HTERT RPE-1 (cell line): ENCODE measurements around the gene UNC5A.

Experiments used
- in situ Hi-C: fragments of 300-500 bp; cut with MboI; formaldehyde crosslinking; loops from 4 replicates; pipeline ENCODE4 v1.14.3; 2020; ENCODE audit warnings: low sequenced_read_pairs

The UNC5A gene

GRCh38 chr5:176877793-176878331 lies 67.5 kb downstream of the UNC5A start:
- in situ Hi-C loops = no loop called here

DNA sequence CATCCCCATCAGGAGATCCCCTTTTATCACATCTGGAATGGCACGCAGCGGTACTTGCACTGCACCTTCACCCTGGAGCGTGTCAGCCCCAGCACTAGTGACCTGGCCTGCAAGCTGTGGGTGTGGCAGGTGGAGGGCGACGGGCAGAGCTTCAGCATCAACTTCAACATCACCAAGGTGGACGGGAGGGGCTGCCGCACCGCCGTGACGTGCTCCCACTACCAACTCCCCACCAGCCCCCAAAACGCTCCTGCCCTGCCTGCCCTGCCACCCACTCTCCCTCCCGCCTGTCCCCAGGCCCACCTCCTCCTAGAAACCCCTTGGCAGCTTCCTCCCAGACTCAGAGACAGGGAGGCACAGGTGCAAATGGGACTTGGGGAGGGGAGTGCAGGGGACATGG lies 68.1 kb downstream of the UNC5A start:
- in situ Hi-C loops = no loop called here

DNA sequence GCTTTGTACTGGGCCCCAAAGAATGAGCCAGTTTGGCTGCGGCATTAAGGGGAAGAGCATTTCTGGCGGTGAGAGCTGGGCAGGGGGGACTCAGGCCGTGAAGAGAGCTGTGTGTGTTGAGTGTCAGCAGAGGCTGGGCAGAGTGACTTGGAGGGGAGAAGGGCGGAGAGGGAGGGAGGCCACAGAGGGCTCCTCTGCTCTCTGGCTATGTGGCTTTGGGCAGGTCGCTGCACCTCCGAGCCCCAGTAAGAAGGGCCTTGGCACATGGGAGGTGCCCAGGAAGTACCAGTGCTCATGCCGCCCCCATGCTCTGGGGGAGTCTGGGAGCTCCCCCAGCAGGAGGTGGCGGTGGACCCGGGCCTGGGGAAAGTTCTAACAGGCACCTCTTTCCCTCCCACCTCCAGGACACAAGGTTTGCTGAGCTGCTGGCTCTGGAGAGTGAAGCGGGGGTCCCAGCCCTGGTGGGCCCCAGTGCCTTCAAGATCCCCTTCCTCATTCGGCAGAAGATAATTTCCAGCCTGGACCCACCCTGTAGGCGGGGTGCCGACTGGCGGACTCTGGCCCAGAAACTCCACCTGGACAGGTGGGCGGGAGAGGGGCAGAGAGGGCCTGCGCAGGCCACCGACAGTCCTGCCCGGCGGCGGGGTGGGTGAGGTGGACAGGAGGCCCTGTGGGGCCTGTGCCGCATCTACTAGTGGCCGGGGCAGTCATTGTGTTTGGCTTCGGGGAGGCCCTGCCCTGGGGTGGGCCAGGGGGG lies 68.7 kb downstream of the UNC5A start:
- in situ Hi-C loops = no loop called here

GRCh38 chr5:176879663-176880361 lies 69.5 kb downstream of the UNC5A start:
- in situ Hi-C loops = no loop called here

DNA sequence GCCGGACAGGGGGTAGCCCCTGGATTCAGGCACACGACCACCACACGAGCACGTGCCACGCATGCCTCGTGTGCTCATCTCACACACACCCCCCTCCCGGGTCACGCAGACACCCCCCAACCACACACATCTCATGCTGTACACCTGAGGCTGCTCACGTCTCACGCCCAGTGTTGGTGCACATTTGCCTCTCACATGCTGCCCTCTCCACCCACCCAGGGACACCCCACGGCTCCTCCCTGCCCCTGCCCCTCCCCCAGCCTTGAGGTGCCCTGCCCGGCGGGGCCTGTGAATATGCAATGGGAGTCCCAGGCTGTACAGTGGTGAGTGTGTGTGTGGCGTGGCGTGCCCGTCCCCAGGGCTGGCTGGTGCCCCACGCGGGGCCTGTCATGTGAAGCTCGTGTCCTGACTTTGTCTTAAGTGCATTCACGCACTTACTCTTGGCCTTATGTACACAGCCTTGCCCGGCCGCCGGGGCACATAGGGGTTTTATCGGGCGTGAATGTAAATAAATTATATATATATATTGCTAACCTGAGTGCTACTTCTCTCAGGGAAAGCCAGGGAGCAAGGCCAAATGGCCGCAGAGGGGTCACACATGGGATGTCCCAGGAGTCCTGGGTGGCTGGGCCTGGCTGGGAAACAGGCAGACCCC lies 70.1 kb downstream of the UNC5A start:
- in situ Hi-C loops = no loop called here

DNA sequence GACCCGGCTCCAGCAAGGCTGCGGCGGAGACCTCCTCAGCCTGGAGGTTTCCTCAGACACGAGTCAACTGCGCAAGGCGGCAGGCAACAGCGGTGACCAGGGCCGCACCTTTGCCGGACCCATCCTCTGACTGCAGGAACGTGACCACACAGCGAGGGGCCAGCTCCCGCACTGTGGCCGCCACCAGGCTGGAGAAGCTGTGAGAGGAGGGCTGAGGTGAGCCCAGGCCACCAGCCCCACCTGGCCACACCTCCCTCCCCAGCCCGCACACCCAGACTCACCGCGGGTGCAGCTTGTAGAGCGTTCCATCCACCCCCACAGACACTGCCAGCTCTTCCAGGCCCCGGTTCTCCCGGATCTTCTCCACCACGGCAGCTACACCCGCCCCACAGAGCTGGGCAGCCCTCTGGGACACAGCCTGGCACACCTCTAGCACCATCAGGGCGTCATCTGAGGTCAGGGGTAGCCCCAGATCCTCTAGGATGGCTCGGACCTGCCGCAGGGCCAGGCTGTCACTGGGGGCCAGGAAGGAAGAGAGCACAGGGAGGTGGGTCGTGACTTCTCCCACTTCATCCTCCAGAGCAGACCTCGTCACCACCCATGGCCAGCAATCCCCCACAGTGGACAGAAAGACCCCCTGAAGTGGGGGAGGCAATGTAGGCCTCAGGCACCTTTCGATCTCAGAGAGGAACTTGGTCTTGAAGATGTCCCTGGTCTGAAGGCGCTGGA lies 70.8 kb downstream of the UNC5A start:
- in situ Hi-C loops = no loop called here

DNA sequence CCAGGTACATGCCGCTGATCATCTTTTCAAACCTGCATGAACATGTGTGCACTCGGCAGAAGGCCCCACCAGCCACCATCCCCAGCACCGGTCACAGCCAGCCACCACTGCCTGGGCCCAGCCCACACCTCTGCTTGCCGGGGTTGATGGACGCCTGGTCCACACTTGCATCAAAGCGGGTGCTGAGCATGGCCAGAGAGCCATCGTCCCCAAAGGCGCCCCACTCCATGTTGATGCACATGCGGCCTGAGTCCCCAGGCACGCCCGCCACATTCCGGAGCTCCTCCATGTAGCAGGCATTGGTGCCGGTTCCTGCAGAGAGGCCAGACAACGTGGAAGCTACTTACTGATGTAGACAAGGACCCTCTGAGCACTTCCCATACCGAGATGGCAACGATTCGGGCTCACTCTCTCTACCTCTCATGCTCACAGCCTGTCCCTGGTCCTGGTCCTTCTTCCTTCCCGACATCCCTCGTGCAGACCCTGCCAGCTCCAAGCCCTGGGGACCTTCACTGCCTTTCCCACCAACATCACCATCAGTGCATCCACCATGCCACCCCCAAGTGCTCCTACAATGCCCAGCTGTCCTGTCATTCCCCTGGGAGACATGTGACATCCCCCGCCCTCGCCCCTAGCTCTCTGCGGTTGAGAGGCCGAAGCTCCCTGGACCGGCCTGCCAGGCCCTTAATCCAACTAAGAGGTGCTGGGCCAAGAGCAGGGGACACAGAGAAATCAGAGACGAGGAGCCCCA lies 71.6 kb downstream of the UNC5A start:
- in situ Hi-C loops = no loop called here

DNA sequence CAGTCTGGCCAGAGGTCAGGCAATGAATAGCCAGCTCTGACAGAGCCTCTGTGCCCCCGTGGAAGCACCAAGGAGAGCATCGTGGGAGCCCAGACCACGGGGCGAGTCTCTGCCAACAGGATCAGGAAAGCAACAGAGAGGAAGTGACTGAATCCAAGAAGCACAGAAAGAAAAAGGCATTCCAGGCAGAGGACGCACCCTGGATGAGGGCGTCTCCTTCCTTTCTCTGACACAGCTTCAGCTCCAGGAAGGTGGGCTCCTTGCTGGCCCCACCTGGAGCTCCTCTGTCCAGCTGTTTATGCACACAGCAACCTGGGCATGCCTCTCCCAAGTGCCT lies 72.2 kb downstream of the UNC5A start:
- in situ Hi-C loops = no loop called here

- in situ Hi-C loops = no loop called here
Observed at GRCh38 chr5:176883700-176884570, 73.6 kb downstream of the UNC5A start.

- in situ Hi-C loops = no loop called here
Observed at GRCh38 chr5:176884571-176884890, 74.2 kb downstream of the UNC5A start.

GRCh38 chr5:176886336-176887251 lies 76.2 kb downstream of the UNC5A start:
- in situ Hi-C loops = no loop called here

DNA sequence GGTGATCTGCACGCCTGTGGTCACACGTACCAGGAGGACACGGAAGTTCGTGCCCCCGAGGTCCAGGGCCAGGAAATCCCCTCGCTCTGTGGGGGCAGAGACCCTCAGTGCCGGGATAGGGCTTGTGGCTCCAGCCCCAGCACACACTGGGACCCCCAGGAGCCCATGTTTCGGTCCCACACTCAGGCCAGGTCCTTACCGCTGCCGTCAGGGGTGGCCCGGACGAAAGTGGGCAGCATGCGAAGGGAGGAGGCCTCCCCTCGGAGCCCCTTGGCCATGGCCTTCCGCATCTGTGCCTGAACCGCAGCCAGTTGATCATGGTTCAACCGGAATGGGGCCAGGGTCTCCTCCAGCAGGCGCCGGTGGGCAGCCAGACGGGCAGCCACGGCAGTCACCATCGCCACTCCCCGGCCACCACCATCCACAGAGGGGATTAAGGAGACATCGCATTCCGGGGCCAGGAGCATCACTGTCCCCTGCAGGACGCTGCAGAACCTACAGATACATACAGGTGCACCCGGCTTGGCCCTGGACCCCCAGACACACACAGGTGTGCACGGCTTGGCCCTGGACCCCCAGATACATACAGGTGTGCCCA lies 77.0 kb downstream of the UNC5A start:
- in situ Hi-C loops = no loop called here

DNA sequence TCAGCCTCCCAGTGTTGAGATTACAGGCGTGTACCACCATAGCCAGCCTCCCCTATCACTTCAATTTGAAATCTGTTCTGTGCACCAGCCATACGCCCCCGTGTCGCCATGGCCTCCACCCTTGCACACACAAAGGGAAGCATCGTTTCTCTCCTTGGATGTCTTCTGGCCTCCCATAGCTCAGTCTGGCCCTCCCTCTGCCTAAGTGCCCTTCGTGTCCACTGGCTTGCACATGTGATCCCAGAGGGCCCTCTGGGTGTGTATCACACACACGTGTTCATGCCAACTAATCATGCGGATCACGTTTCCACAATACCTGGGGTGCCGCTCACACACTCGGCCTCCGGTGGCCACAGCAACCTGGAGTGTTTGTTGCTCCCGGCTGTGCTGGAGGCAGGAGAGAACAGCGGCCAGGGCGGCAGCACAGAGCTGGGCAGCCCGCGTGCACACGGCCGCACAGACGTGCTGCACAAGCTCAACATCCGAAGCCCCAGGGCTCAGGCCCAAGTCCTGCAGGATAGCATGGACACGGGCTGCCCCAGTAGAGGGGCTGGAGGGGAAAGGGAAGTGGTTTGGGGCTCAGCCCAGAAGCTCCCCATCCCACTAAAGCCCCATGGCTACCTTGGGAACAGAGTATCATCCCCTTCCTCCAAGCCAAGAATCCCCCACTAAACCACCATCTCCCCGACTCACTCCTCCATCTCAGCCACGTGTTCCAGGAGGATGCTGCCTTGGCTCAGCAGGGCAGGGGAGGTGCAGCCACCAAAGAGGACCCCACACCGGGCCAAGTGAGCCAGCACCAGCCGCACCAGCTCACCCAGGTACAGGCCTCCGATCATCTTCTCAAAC lies 77.9 kb downstream of the UNC5A start:
- in situ Hi-C loops = no loop called here

GRCh38 chr5:176888865-176889165 lies 78.5 kb downstream of the UNC5A start:
- in situ Hi-C loops = no loop called here

GRCh38 chr5:176889321-176890280 lies 79.2 kb downstream of the UNC5A start:
- in situ Hi-C loops = no loop called here
